HepG2 (cell line): ENCODE results near the gene CMIP. TPM values are rescaled to one million over a fixed set of nuclear protein-coding genes. Genes with fewer than 3 reads are reported as not detected.
A peak's percentile ranks its signal among the peaks of the same experiment; 100 is the strongest.

Experiments
- CREBL2 ChIP-seq: sonication (generic); formaldehyde crosslinking; IDR thresholded peaks from 2 replicates; pipeline ENCODE4 v1.8.1; 2023; ENCODE audit warnings: missing genetic modification reagents, mild to moderate bottlenecking, borderline replicate concordance
- HOXD1 ChIP-seq: sonication (generic); formaldehyde crosslinking; IDR thresholded peaks from 2 replicates; pipeline ENCODE4 v1.5.0; 2020; ENCODE audit warnings: missing genetic modification reagents
- IKZF5 ChIP-seq: IDR thresholded peaks from 2 replicates; pipeline ENCODE4 v1.6.1; 2018; ENCODE audit warnings: missing genetic modification reagents, mild to moderate bottlenecking, missing compliant biosample characterization
- IRF2 ChIP-seq: IDR thresholded peaks from 2 replicates; pipeline ENCODE4 v1.6.1; 2018; ENCODE audit warnings: missing genetic modification reagents, missing compliant biosample characterization
- MYPOP ChIP-seq: sonication (generic); formaldehyde crosslinking; IDR thresholded peaks from 2 replicates; pipeline ENCODE4 v1.8.1; 2023; ENCODE audit warnings: mild to moderate bottlenecking, moderate library complexity, missing genetic modification reagents
- SNAPC5 ChIP-seq: sonication (generic); formaldehyde crosslinking; IDR thresholded peaks from 2 replicates; pipeline ENCODE4 v1.8.1; 2023; ENCODE audit warnings: mild to moderate bottlenecking, missing genetic modification reagents, borderline replicate concordance
- SRSF4 ChIP-seq: fragments of 200-400 bp; formaldehyde crosslinking; IDR thresholded peaks from one replicate; pipeline ENCODE4 v1.6.1; 2018; ENCODE audit warnings: mild to moderate bottlenecking, low read depth, low read length, moderate library complexity; ENCODE audit not compliant: poor library complexity, severe bottlenecking
- TFAP4 ChIP-seq: sonication (generic); IDR thresholded peaks from 2 replicates; pipeline ENCODE4 v1.6.1; 2016; ENCODE audit warnings: low read depth, borderline replicate concordance
- ZBTB40 ChIP-seq, 2 experiments: fragments of 450-650 bp in 1 of 2; sonication (generic) in 1 of 2; formaldehyde crosslinking in 1 of 2; IDR thresholded peaks; 2 replicates each; pipeline versions ENCODE4 v1.6.1 to v1.8.0; 2016 to 2022; ENCODE audit warnings: antibody characterized with exemption in 1 of 2, mild to moderate bottlenecking in 1 of 2, missing genetic modification reagents in 1 of 2
- ZBTB42 ChIP-seq: sonication (generic); formaldehyde crosslinking; IDR thresholded peaks from 2 replicates; pipeline ENCODE4 v1.5.0; 2020; ENCODE audit warnings: mild to moderate bottlenecking, missing genetic modification reagents
- ZNF260 ChIP-seq: sonication (generic); formaldehyde crosslinking; IDR thresholded peaks from 2 replicates; pipeline ENCODE4 v1.4.0; 2020; ENCODE audit warnings: missing genetic modification reagents, low read depth, mild to moderate bottlenecking, borderline replicate concordance
- polyA plus RNA-seq, 8 experiments: library from polyadenylated mRNA; depleted of rRNA in 3 of 8; stranded (reverse) in 7 of 8; unstranded in 1 of 8; fragments of >200 nt; fragmentation: Illumina TruSeq in 4 of 8; extraction: Trizol in 4 of 8; gene quantifications; 2 replicates each; pipeline versions ENCODE4 v1.2.1 to v1.2.3, GENCODE V29; 2011 to 2016; ENCODE audit warnings: low read depth in 4 of 8, missing spikeins in 1 of 8, mixed read lengths in 1 of 8; ENCODE audit not compliant: insufficient read depth in 1 of 8
- total RNA-seq, 5 experiments: library from RNA; depleted of rRNA; stranded (reverse); fragments of >200 nt; fragmentation: Illumina TruSeq; extraction: Trizol; gene quantifications; 2 replicates each; pipeline ENCODE4 v1.2.3, GENCODE V29; 2016; ENCODE audit warnings: low read depth in 1 of 5

The CMIP gene
- total and polyA plus RNA-seq, 2 of the 13 experiments (the other 11 are each of a cell fraction or from before 2014, with no cell fraction given) = 10.9 to 18.1 TPM

GRCh38 chr16:81745704-81746558, 301.3 kb downstream of the CMIP start (continued):
- TF ChIP-seq TFAP4 (peak; percentile 71; the same call in 1 of the 2 replicates), MYPOP (0 out of 2 replicates have a peak, but pooled peaks have one; percentile 17), ZBTB40 (IDR thresholded peaks at IDR 0.05) (peak; percentile 55; the same call in 1 of the 2 replicates), ZBTB40 (CRISPR knock-in tag; IDR thresholded peaks at IDR 0.05) (no peak), ZNF260 (CRISPR knock-in tag) (0 out of 2 replicates have a peak, but pooled peaks have one; percentile 29), IRF2 (CRISPR knock-in tag) (peak; percentile 68; the same call in 1 of the 2 replicates), SNAPC5 (CRISPR knock-in tag) (no peak), ZBTB42 (CRISPR knock-in tag) (no peak), HOXD1 (no peak), SRSF4 (no peak), IKZF5 (CRISPR knock-in tag) (0 out of 2 replicates have a peak, but pooled peaks have one; percentile 22), CREBL2 (no peak)
